ENCODE results near the gene B4GALT2. TPM values are rescaled to one million over a fixed set of nuclear protein-coding genes. Genes with fewer than 3 reads are reported as not detected.

Gene B4GALT2
- total RNA-seq, 1 donor, result 99.1 TPM

- no peak for DNase-seq (ENCODE audit: low read depth)
- TF ChIP-seq CTCF (IDR thresholded peaks at IDR 0.05; ENCODE audit: insufficient read depth, low read length), result no peak
- H3K4me3 ChIP-seq (ENCODE audit: low read depth, low read length), result no peak overlapping the region
Measured at GRCh38 chr1:44019466-44019948, 40.5 kb downstream of the B4GALT2 start.

- no peak for DNase-seq (ENCODE audit: low read depth)
- TF ChIP-seq CTCF (IDR thresholded peaks at IDR 0.05; ENCODE audit: insufficient read depth, low read length), result no peak
- no peak overlapping the region for H3K4me3 ChIP-seq (ENCODE audit: low read depth, low read length)
Measured at GRCh38 chr1:44020464-44020863, 41.5 kb downstream of the B4GALT2 start.

GRCh38 chr1:44021156-44021555 lies 42.1 kb downstream of the B4GALT2 start:
- TF ChIP-seq CTCF (IDR thresholded peaks at IDR 0.05; ENCODE audit: insufficient read depth, low read length), result no peak
- H3K4me3 ChIP-seq (ENCODE audit: low read depth, low read length), result no peak overlapping the region
- DNase-seq (ENCODE audit: low read depth), result no peak

- no peak for DNase-seq (ENCODE audit: low read depth)
- no peak overlapping the region for H3K4me3 ChIP-seq (ENCODE audit: low read depth, low read length)
- no peak for TF ChIP-seq CTCF (IDR thresholded peaks at IDR 0.05; ENCODE audit: insufficient read depth, low read length)
Measured at GRCh38 chr1:44021581-44022321, 42.7 kb downstream of the B4GALT2 start.

- no peak for DNase-seq (ENCODE audit: low read depth)
Measured at GRCh38 chr1:44024031-44024902, 45.3 kb downstream of the B4GALT2 start.

More at GRCh38 chr1:44024031-44024902, 45.3 kb downstream of the B4GALT2 start:
- TF ChIP-seq CTCF (IDR thresholded peaks at IDR 0.05; ENCODE audit: insufficient read depth, low read length), result no peak
- no peak overlapping the region for H3K4me3 ChIP-seq (ENCODE audit: low read depth, low read length)
